DLD1 (cell line): Measurements from ENCODE around the gene NMT1.

Experiments used
- in situ Hi-C: cut with HindIII; loops from 2 replicates; pipeline ENCODE4 v1.10.0; 2017; ENCODE audit warnings: low sequenced_read_pairs

The NMT1 gene

GRCh38 chr17:45132572-45133463 lies 71.7 kb downstream of the NMT1 start:
- in situ Hi-C loops: no loop called here

GRCh38 chr17:45135192-45135977 lies 74.3 kb downstream of the NMT1 start, which contains the start of gene ACBD4:
TSS of gene ACBD4 (plus strand) at chr17:45135687. CDS start at chr17:45136145, 458 bp downstream.
- in situ Hi-C loops: no loop called here

- in situ Hi-C loops: no loop called here
Measured at GRCh38 chr17:45135978-45136791, 75.1 kb downstream of the NMT1 start.

GRCh38 chr17:45136846-45137560 lies 75.9 kb downstream of the NMT1 start:
- in situ Hi-C loops: no loop called here

- in situ Hi-C loops: no loop called here
Measured at GRCh38 chr17:45137561-45138305, 76.6 kb downstream of the NMT1 start.

GRCh38 chr17:45138911-45139532 lies 77.9 kb downstream of the NMT1 start:
- in situ Hi-C loops: no loop called here

- in situ Hi-C loops: no loop called here
Measured at GRCh38 chr17:45139533-45139920, 78.4 kb downstream of the NMT1 start.

GRCh38 chr17:45143094-45143670 lies 82.1 kb downstream of the NMT1 start:
- in situ Hi-C loops: no loop called here

- in situ Hi-C loops: no loop called here
Measured at GRCh38 chr17:45143767-45144198, 82.7 kb downstream of the NMT1 start.

GRCh38 chr17:45144199-45145034 lies 83.3 kb downstream of the NMT1 start:
- in situ Hi-C loops: no loop called here

- in situ Hi-C loops: no loop called here
Measured at GRCh38 chr17:45145035-45145389, 83.9 kb downstream of the NMT1 start.

GRCh38 chr17:45146166-45146565 lies 85.0 kb downstream of the NMT1 start:
- in situ Hi-C loops: no loop called here

- in situ Hi-C loops: no loop called here
Measured at GRCh38 chr17:45146592-45146889, 85.4 kb downstream of the NMT1 start.

GRCh38 chr17:45146890-45147580 lies 85.9 kb downstream of the NMT1 start:
- in situ Hi-C loops: no loop called here

GRCh38 chr17:45147581-45148182 lies 86.6 kb downstream of the NMT1 start:
- in situ Hi-C loops: no loop called here

- in situ Hi-C loops: no loop called here
Measured at GRCh38 chr17:45148183-45149036, 87.3 kb downstream of the NMT1 start, which contains the start of gene HEXIM1. TSS of gene HEXIM1 (plus strand) at chr17:45148475. CDS start at chr17:45149191, 716 bp downstream.
